ENCODE results near the gene ARSJ.

Gene ARSJ

DNA sequence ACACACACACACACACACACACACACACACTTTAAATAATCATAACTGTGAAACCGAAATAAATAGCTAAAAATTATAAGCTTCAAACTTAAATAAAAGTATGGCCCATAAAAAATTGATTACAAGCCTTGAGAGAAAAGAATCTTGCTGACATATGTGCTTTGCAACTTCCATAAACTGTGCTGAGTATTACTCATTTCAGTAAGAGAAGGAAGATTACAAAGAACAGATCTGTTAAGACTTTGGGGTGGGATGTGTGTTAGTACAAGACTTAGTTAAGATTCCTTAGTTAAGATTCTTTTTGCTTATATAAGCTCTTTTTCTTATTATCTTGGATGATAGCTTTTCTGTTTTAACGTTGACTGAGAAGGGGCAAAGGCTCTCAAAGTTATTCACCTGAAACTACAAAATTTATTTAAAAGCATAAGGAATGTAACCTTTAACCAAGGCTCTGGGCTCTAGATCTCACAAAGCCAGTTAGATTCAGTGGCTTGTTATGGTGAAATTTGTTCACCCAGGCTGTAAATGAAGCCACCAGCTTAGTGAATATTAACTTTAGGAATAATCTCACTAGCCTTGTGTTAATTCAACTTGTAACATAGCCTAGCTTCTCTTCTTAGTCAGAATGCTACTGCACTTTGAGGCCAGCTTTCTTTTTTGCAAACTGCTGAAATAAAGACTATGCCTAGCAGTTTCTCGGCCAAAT, 58.2 kb downstream of the ARSJ start:
- no peaks in the 10 kb centered on the region for H3F3A ChIP-seq (ENCODE audit: low read depth)
- H3K27me3 ChIP-seq (ENCODE audit: insufficient read depth, low read length, poor library complexity, severe bottlenecking), result no peaks in the 10 kb centered on the region
- no peaks in the 10 kb centered on the region for H3K9me3 ChIP-seq (ENCODE audit: insufficient read depth, low read depth, low read length)
- H3K9ac ChIP-seq (ENCODE audit: low read depth, low read length, poor library complexity, severe bottlenecking), result no peak overlapping the region
- H4K20me1 ChIP-seq (ENCODE audit: insufficient read depth, low read length, poor library complexity, severe bottlenecking), result no peaks in the 10 kb centered on the region
- H3K36me3 ChIP-seq (ENCODE audit: insufficient read depth, low read length), result no peaks in the 10 kb centered on the region
- no peaks in the 10 kb centered on the region for H3K9me2 ChIP-seq (replicated peaks; ENCODE audit: low read depth, low read length)
- no peak overlapping the region for H3K4me3 ChIP-seq (ENCODE audit: low read length, poor library complexity, severe bottlenecking)
- H3K4me1 ChIP-seq (ENCODE audit: insufficient read depth, low read length, poor library complexity, severe bottlenecking), result peaks cover 17% of the 10 kb centered on the region
- TF ChIP-seq, protein P1, sequence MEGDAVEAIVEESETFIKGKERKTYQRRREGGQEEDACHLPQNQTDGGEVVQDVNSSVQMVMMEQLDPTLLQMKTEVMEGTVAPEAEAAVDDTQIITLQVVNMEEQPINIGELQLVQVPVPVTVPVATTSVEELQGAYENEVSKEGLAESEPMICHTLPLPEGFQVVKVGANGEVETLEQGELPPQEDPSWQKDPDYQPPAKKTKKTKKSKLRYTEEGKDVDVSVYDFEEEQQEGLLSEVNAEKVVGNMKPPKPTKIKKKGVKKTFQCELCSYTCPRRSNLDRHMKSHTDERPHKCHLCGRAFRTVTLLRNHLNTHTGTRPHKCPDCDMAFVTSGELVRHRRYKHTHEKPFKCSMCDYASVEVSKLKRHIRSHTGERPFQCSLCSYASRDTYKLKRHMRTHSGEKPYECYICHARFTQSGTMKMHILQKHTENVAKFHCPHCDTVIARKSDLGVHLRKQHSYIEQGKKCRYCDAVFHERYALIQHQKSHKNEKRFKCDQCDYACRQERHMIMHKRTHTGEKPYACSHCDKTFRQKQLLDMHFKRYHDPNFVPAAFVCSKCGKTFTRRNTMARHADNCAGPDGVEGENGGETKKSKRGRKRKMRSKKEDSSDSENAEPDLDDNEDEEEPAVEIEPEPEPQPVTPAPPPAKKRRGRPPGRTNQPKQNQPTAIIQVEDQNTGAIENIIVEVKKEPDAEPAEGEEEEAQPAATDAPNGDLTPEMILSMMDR (conservative IDR thresholded peaks at IDR 0.05; ENCODE audit: low read length), result no peak
- no peak for TF ChIP-seq EZH2phosphoT487 (IDR thresholded peaks at IDR 0.05; ENCODE audit: borderline replicate concordance)
- no peaks in the 10 kb centered on the region for H3K79me2 ChIP-seq (ENCODE audit: insufficient read depth, low read length)
- H2AFZ ChIP-seq (ENCODE audit: low read length), result peak overlapping the region; percentile 44; the same call in 1 of the 2 replicates
- H3K4me2 ChIP-seq (ENCODE audit: low read depth, low read length, poor library complexity, severe bottlenecking), result no peak overlapping the region

DNA sequence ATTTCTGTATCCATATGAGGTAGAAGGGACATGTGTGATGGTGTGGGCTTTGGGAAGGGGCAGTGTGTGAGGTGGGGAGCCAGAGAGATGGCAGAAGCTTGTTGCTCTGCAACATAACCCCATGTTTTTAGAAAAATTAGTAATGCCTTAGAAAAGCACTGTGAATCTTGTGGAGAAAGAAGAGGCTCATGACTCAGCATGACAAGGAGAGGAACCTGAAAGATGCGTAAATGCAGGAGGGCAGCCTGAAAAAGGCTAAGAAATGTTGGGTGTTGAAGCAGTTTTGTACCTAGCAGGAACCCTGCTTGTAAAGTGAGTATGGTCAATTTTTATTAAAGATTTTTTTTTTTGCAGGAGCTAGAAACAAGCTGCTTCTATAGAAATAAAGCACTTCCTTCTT, 59.8 kb downstream of the ARSJ start:
- H3K9me3 ChIP-seq (ENCODE audit: insufficient read depth, low read depth, low read length), result no peaks in the 10 kb centered on the region
- TF ChIP-seq EZH2phosphoT487 (IDR thresholded peaks at IDR 0.05; ENCODE audit: borderline replicate concordance), result no peak
- TF ChIP-seq, protein P1 (conservative IDR thresholded peaks at IDR 0.05; ENCODE audit: low read length), result no peak
- no peak overlapping the region for H3K4me3 ChIP-seq (ENCODE audit: low read length, poor library complexity, severe bottlenecking)
- no peaks in the 10 kb centered on the region for H3K27me3 ChIP-seq (ENCODE audit: insufficient read depth, low read length, poor library complexity, severe bottlenecking)
- no peak overlapping the region for H3K4me2 ChIP-seq (ENCODE audit: low read depth, low read length, poor library complexity, severe bottlenecking)
- H3F3A ChIP-seq (ENCODE audit: low read depth), result no peaks in the 10 kb centered on the region
- H3K9me2 ChIP-seq (replicated peaks; ENCODE audit: low read depth, low read length), result no peaks in the 10 kb centered on the region
- H3K36me3 ChIP-seq (ENCODE audit: insufficient read depth, low read length), result no peaks in the 10 kb centered on the region
- no peaks in the 10 kb centered on the region for H4K20me1 ChIP-seq (ENCODE audit: insufficient read depth, low read length, poor library complexity, severe bottlenecking)
- H3K9ac ChIP-seq (ENCODE audit: low read depth, low read length, poor library complexity, severe bottlenecking), result no peak overlapping the region
- peak overlapping the region; percentile 53; the same call in 1 of the 2 replicates for H2AFZ ChIP-seq (ENCODE audit: low read length)
- peaks cover 17% of the 10 kb centered on the region for H3K4me1 ChIP-seq (ENCODE audit: insufficient read depth, low read length, poor library complexity, severe bottlenecking)
- no peaks in the 10 kb centered on the region for H3K79me2 ChIP-seq (ENCODE audit: insufficient read depth, low read length)

DNA sequence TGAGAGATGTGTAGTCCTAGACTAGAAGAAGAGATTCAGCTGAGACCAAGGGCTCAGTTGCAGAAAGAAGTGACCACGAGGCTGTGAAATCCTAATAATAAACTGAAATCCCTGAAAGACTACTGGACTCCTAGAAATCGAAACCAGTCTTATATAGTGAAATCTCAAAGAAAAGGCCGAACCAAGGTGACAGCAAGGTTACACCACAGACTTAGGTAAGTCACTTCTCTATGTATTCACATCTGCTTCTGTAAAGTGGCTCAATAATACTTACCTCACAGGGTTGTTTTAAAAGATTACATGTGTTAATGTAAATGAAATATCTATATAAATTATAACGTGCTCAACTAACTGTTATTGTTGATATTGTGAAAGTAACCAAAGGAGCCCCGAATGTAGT, 60.3 kb downstream of the ARSJ start:
- no peaks in the 10 kb centered on the region for H3K79me2 ChIP-seq (ENCODE audit: insufficient read depth, low read length)
- H3F3A ChIP-seq (ENCODE audit: low read depth), result no peaks in the 10 kb centered on the region
- no peaks in the 10 kb centered on the region for H3K36me3 ChIP-seq (ENCODE audit: insufficient read depth, low read length)
- no peak overlapping the region for H3K9ac ChIP-seq (ENCODE audit: low read depth, low read length, poor library complexity, severe bottlenecking)
- no peaks in the 10 kb centered on the region for H3K27me3 ChIP-seq (ENCODE audit: insufficient read depth, low read length, poor library complexity, severe bottlenecking)
- no peak overlapping the region for H3K4me3 ChIP-seq (ENCODE audit: low read length, poor library complexity, severe bottlenecking)
- no peak overlapping the region for H3K4me2 ChIP-seq (ENCODE audit: low read depth, low read length, poor library complexity, severe bottlenecking)
- H2AFZ ChIP-seq (ENCODE audit: low read length), result no peak overlapping the region; the same call in 1 of the 2 replicates
- no peaks in the 10 kb centered on the region for H3K9me2 ChIP-seq (replicated peaks; ENCODE audit: low read depth, low read length)
- no peak for TF ChIP-seq EZH2phosphoT487 (IDR thresholded peaks at IDR 0.05; ENCODE audit: borderline replicate concordance)
- TF ChIP-seq, protein P1 (conservative IDR thresholded peaks at IDR 0.05; ENCODE audit: low read length), result no peak
- no peaks in the 10 kb centered on the region for H4K20me1 ChIP-seq (ENCODE audit: insufficient read depth, low read length, poor library complexity, severe bottlenecking)
- H3K9me3 ChIP-seq (ENCODE audit: insufficient read depth, low read depth, low read length), result no peaks in the 10 kb centered on the region
- H3K4me1 ChIP-seq (ENCODE audit: insufficient read depth, low read length, poor library complexity, severe bottlenecking), result peaks cover 17% of the 10 kb centered on the region
